Raji (cell line): Measurements from ENCODE around the gene DOK3.
A peak's percentile ranks its signal among the peaks of the same experiment; 100 is the strongest.

ENCODE experiments used
- POLR2A ChIP-seq: IDR thresholded peaks from 2 replicates; pipeline ENCODE4 v1.6.1; 2011; ENCODE audit warnings: low read depth, low read length, control low read depth; ENCODE audit not compliant: insufficient read depth

DOK3 gene

GRCh38 chr5:177510567-177511053, 984 bp upstream of the DOK3 start:
- TF ChIP-seq POLR2A: peak; percentile 63

- peak; percentile 44; the same call in 1 of the 2 replicates for TF ChIP-seq POLR2A
Observed at GRCh38 chr5:177509991-177510566, 453 bp upstream of the DOK3 start.

GRCh38 chr5:177508837-177509236, 789 bp downstream of the DOK3 start:
- peak; percentile 78 for TF ChIP-seq POLR2A

- no peak for TF ChIP-seq POLR2A
Observed at GRCh38 chr5:177508221-177508611, 1.4 kb downstream of the DOK3 start.

- TF ChIP-seq POLR2A: no peak
Observed at GRCh38 chr5:177507596-177508220, 1.9 kb downstream of the DOK3 start.

- no peak for TF ChIP-seq POLR2A
Observed at GRCh38 chr5:177507165-177507564, 2.5 kb downstream of the DOK3 start.

- no peak for TF ChIP-seq POLR2A
Observed at GRCh38 chr5:177505075-177505474, 4.6 kb downstream of the DOK3 start.

GRCh38 chr5:177504086-177505056, 5.3 kb downstream of the DOK3 start:
- no peak for TF ChIP-seq POLR2A

GRCh38 chr5:177503351-177504085, 6.1 kb downstream of the DOK3 start:
- TF ChIP-seq POLR2A: no peak

GRCh38 chr5:177502886-177503285, 6.7 kb downstream of the DOK3 start:
- no peak; the same call in 1 of the 2 replicates for TF ChIP-seq POLR2A

- TF ChIP-seq POLR2A: no peak
Observed at GRCh38 chr5:177501874-177502678, 7.5 kb downstream of the DOK3 start.

- TF ChIP-seq POLR2A: peak; percentile 37
Observed at GRCh38 chr5:177500685-177501522, 8.7 kb downstream of the DOK3 start.

GRCh38 chr5:177499842-177500241, 9.8 kb downstream of the DOK3 start:
- TF ChIP-seq POLR2A: no peak
